Upper lobe of left lung (tissue), 6 donors: ENCODE data around the gene MASP2. TPM values are rescaled to one million over a fixed set of nuclear protein-coding genes. Genes with fewer than 3 reads are reported as not detected.

ENCODE experiments used
- ATAC-seq, 2 donors: fragments of 200-7000 bp; cut with Tn5 transposase; one replicate each; pipeline ENCODE4 v1.9.1; 2022; ENCODE audit warnings: mild to moderate bottlenecking in 2 of 2, moderate library complexity in 2 of 2; ENCODE audit not compliant: low FRiP score in 2 of 2
- DNase-seq, 2 donors: peaks; one replicate each; pipeline ENCODE4 v3.0.0-alpha.2; 2019 to 2020
- H3K27ac ChIP-seq, 4 donors: fragments of 200-600 bp; sonication (generic); one replicate each; pipeline ENCODE4 v1.5.1; 2016 to 2019
- H3K27me3 ChIP-seq, 4 donors: fragments of 200-600 bp; sonication (generic); one replicate each; pipeline ENCODE4 v1.5.1; 2017 to 2019
- H3K36me3 ChIP-seq, 4 donors: fragments of 200-600 bp; sonication (generic); one replicate each; pipeline ENCODE4 v1.5.1; 2016 to 2019
- H3K4me1 ChIP-seq, 4 donors: fragments of 200-600 bp; sonication (generic); one replicate each; pipeline ENCODE4 v1.5.1; 2018 to 2019
- H3K4me3 ChIP-seq, 4 donors: fragments of 200-600 bp; sonication (generic); one replicate each; pipeline ENCODE4 v1.5.1; 2017 to 2019; ENCODE audit warnings: mild to moderate bottlenecking in 2 of 4, moderate library complexity in 1 of 4
- H3K9me3 ChIP-seq, 4 donors: fragments of 200-600 bp; sonication (generic); one replicate each; pipeline ENCODE4 v1.5.1; 2018 to 2019
- CTCF ChIP-seq, 6 experiments: fragments of 450-650 bp in 4 of 6; fragments of 200-600 bp in 2 of 6; sonication (generic) in 2 of 6; IDR thresholded peaks; one replicate each; pipeline ENCODE4 v1.5.1; 2016 to 2019; ENCODE audit warnings: antibody characterized with exemption in 6 of 6
- EP300 ChIP-seq, 4 donors: sonication (generic); formaldehyde crosslinking; IDR thresholded peaks; one replicate each; pipeline ENCODE4 v1.5.1; 2017; ENCODE audit warnings: antibody characterized with exemption in 4 of 4, control low read depth in 2 of 4
- POLR2A ChIP-seq, 4 donors: fragments of 450-650 bp; IDR thresholded peaks; one replicate each; pipeline ENCODE4 v1.5.1; 2016 to 2017; ENCODE audit warnings: antibody characterized with exemption in 4 of 4, mild to moderate bottlenecking in 2 of 4
- POLR2AphosphoS5 ChIP-seq, 2 donors: sonication (generic); formaldehyde crosslinking; IDR thresholded peaks; one replicate each; pipeline ENCODE4 v1.5.1; 2017; ENCODE audit warnings: antibody characterized with exemption in 2 of 2
- WGBS, 2 donors: methylation state at CpG; one replicate each; pipeline ENCODE4 v1.1.5; 2017 to 2018; 5-methylcytosine and 5-hydroxymethylcytosine counted together
- total RNA-seq, 6 donors: library from RNA; depleted of rRNA in 4 of 6; stranded (reverse); fragments of >200 nt in 4 of 6; gene quantifications; one replicate each; pipeline versions ENCODE4 v1.1.0 to v1.2.1, GENCODE V29; 2016 to 2021
- donor health status: DM: no; HTN: no; CAD: no; lungs with moderate emphysema.
- donor health status: DM: no; HTN: yes; CAD: no; lungs with severe emphysema.

Gene MASP2
- total RNA-seq, 6 donors from 2014 or later, result not detected

- ATAC-seq (no peak), DNase-seq (no peak)
- Histone ChIP-seq H3K27ac (no peak overlapping the region), H3K9me3 (no peaks in the 10 kb centered on the region), H3K4me3 (no peak overlapping the region), H3K27me3 (no peaks in the 10 kb centered on the region), H3K4me1 (no peaks in the 10 kb centered on the region), H3K36me3 (peaks cover 40 to 100% (median 93%) of the 10 kb centered on the region in 4 donors)
- WGBS, 2 donors, result 72 to 77% methylated on average over 13 of the region's 13 CpGs
- no peak for TF ChIP-seq POLR2A (IDR thresholded peaks at IDR 0.05)
- no peak for TF ChIP-seq EP300 (IDR thresholded peaks at IDR 0.05)
- no peak for TF ChIP-seq POLR2AphosphoS5 (IDR thresholded peaks at IDR 0.05)
- TF ChIP-seq CTCF (IDR thresholded peaks at IDR 0.05), result no peak
Measured at GRCh38 chr1:11072216-11072917, 25.3 kb upstream of the MASP2 start.

GRCh38 chr1:11071463-11072215 is 24.6 kb upstream of the MASP2 start:
- Histone ChIP-seq H3K9me3 (no peaks in the 10 kb centered on the region), H3K4me1 (no peaks in the 10 kb centered on the region), H3K4me3 (no peak overlapping the region), H3K27me3 (no peaks in the 10 kb centered on the region), H3K27ac (no peak overlapping the region), H3K36me3 (peaks cover 42 to 100% (median 92%) of the 10 kb centered on the region in 4 donors)
- no peak for ATAC-seq
- 80 to 82% methylated on average over 15 of the region's 15 CpGs for WGBS, 2 donors
- no peak for TF ChIP-seq EP300 (IDR thresholded peaks at IDR 0.05)
- no peak for TF ChIP-seq POLR2AphosphoS5 (IDR thresholded peaks at IDR 0.05)
- TF ChIP-seq CTCF (IDR thresholded peaks at IDR 0.05), result no peak
- no peak for TF ChIP-seq POLR2A (IDR thresholded peaks at IDR 0.05)
- no peak for DNase-seq

- Histone ChIP-seq H3K9me3 (no peaks in the 10 kb centered on the region), H3K36me3 (peaks cover 47 to 100% (median 92%) of the 10 kb centered on the region in 4 donors), H3K27me3 (no peaks in the 10 kb centered on the region), H3K4me1 (no peaks in the 10 kb centered on the region), H3K27ac (no peak overlapping the region), H3K4me3 (no peak overlapping the region)
- 91 to 92% methylated on average over 11 of the region's 11 CpGs for WGBS, 2 donors
- no peak for DNase-seq
- TF ChIP-seq CTCF (IDR thresholded peaks at IDR 0.05) (no peak), POLR2AphosphoS5 (IDR thresholded peaks at IDR 0.05) (no peak), POLR2A (IDR thresholded peaks at IDR 0.05) (no peak), EP300 (IDR thresholded peaks at IDR 0.05) (no peak)
- no peak for ATAC-seq
Measured at GRCh38 chr1:11070876-11071275, 23.8 kb upstream of the MASP2 start.

- 92 to 93% methylated on average over 11 to 17 of the region's 17 CpGs for WGBS, 2 donors
- Histone ChIP-seq H3K4me1 (no peaks in the 10 kb centered on the region), H3K9me3 (no peaks in the 10 kb centered on the region), H3K27ac (no peak overlapping the region), H3K4me3 (no peak overlapping the region), H3K36me3 (peaks cover 40 to 98% (median 80%) of the 10 kb centered on the region in 4 donors), H3K27me3 (no peaks in the 10 kb centered on the region)
- TF ChIP-seq CTCF (IDR thresholded peaks at IDR 0.05) (no peak), POLR2AphosphoS5 (IDR thresholded peaks at IDR 0.05) (no peak), POLR2A (IDR thresholded peaks at IDR 0.05) (no peak), EP300 (IDR thresholded peaks at IDR 0.05) (no peak)
- DNase-seq (no peak), ATAC-seq (no peak)
Measured at GRCh38 chr1:11068600-11069473, 21.8 kb upstream of the MASP2 start.
